Fibroblast of skin of abdomen (primary cell): ENCODE measurements around the gene MAVS. TPM values are rescaled to one million over a fixed set of nuclear protein-coding genes. Genes with fewer than 3 reads are reported as not detected.

Experiments
- DNase-seq: peaks from one replicate; pipeline ENCODE4 v3.0.0-alpha.2; 2013
- polyA plus RNA-seq, 2 experiments: library from polyadenylated mRNA; unstranded; fragments of 120-200 nt; gene quantifications; one replicate each; pipeline ENCODE4 v1.2.1, GENCODE V29; 2013; ENCODE audit not compliant: insufficient read length in 2 of 2

MAVS gene
- 21.3 TPM for polyA plus RNA-seq (2013, experiment 1 of 2; ENCODE audit: insufficient read length)
- 20.6 TPM for polyA plus RNA-seq (2013, experiment 2 of 2; ENCODE audit: insufficient read length)

DNA sequence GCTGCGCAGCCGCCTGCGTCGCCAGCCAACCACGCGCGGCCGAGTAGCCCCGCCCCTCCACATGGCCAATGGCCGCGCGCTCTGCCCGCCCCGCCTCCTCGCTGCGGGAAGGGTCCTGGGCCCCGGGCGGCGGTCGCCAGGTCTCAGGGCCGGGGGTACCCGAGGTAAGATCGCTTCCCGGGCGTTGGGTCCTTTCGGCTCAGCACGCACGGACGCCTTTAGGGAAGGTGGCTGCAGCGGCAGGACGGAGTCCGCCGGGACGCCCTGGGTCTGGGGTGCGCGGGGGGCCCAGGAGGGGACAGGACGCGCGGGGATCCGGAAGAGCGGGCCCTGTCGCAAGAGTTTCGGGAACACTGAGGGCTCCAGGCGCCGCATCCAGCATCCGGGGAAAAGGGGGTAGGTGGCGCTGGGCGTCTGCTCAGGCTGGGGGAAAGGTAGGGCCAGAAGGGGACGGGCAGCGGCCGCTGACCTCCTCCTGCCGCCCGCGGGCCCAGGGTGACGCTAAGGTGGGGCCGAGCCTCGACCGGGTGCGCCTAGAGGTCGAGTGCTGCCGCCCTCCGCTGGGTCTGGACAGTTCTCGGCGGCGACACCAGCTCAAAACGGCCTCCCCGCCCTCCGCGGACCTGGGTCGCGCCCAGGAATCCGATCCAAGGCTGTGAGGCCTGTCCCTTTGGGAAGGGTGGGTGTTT is at the start of gene MAVS:
Gene MAVS, plus strand, starts transcription at position 95 of the 689 bp plus-strand sequence. CDS start 7,791 bp downstream, outside the sequence.
- peak; percentile 71 for DNase-seq

- DNase-seq, result no peak
These were observed 49.4 kb upstream of the MAVS start for GRCh38 chr20:3797226-3797545.

GRCh38 chr20:3797592-3798372 is 48.9 kb upstream of the MAVS start:
- no peak for DNase-seq

DNA sequence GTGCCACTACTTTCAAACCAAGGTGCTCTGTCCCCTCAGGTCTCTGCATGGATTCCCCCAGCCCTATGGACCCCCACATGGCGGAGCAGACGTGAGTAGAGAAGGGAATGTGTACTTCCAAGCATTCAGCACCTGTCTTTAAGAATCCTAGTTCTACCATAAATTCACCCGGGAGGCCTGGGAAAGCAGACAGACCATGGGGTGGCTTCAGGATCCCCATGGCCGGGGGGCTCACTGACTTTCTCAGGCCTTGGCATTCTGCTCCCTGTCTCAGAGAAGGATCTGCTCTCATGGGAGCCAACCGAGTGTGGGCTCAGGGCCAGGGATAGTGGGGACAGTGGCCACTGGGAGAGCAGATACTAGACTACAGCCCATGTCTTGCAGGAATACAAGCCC is 48.3 kb upstream of the MAVS start:
- no peak for DNase-seq

GRCh38 chr20:3798908-3799248 is 47.8 kb upstream of the MAVS start:
- DNase-seq, result no peak

DNA sequence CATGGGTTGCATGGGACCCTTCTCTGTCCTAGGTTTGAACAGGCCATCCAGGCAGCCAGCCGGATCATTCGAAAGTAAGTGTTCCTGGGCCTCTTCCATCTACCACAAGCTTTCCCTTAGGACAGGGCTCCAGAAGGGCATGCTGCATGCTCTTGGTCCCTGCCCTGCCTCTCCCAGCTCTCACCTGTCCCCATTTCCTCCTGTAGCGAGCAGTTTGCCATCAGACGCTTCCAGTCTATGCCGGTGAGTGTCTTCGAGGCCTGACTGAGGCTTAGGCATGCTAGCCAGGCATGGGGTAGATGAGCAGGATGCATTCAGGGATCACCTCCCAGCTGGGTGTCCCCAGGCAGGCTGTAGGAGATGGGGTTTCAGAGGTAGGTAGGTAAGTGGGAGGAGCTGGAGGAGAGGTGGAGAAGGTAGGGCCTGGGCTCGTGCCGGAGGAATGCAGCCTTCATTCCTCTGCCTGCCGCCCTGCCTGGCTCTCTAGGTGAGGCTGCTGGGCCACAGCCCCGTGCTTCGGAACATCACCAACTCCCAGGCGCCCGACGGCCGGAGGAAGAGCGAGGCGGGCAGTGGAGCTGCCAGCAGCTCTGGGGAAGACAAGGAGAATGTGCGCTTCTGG is 46.3 kb upstream of the MAVS start:
- DNase-seq, result no peak

DNA sequence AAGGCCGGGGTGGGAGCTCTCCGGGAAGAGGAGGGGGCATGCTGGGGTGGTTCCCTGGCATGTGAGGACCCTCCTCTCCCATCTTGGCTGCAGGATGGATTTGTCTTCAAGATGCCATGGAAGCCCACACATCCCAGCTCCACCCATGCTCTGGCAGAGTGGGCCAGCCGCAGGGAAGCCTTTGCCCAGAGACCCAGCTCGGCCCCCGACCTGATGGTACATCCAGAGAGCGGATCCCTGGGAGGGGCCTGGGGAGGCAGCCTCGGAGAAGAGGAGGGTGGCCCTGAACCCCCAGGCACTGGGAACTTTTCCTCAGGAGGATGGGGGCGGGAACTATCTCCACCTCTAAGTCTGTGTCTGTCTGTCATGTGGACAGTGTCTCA is 45.8 kb upstream of the MAVS start:
- no peak for DNase-seq

DNA sequence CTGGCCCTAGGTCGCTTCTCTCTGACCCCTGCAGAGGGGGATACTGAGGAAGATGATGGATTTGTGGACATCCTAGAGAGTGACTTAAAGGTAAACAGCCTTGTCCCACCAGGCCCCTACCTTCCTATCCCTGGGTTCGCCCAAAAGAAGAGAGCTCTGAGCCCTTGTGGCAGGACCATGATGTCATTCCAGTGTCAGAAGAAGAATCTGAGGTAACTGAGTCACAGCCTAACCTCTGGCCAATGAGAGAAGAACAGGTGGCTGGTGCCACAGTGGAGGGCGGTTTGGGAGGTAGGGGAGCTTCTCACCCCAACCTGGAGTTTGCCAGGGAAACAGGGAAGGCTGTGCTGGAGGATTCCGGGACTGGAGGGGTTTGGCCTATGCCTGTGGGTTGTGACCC is 45.3 kb upstream of the MAVS start:
- no peak for DNase-seq

DNA sequence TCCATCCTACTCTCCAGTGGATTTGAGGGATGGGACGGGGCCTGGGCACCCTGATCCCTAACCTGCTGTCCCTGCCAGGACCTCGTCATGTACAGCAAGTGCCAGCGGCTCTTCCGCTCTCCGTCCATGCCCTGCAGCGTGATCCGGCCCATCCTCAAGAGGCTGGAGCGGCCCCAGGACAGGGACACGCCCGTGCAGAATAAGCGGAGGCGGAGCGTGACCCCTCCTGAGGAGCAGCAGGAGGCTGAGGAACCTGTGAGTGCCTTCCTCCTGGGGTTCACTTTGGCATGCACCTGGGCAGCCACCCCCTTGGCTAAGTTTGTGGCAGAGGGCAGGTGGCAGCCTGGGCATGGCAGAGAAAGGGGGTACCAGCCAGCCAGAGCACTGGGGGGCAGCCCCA is 44.8 kb upstream of the MAVS start:
- no peak for DNase-seq

GRCh38 chr20:3802524-3803239 is 44.0 kb upstream of the MAVS start:
- no peak for DNase-seq

- no peak for DNase-seq
These were observed 43.3 kb upstream of the MAVS start for GRCh38 chr20:3803289-3803688.

- no peak for DNase-seq
These were observed 42.8 kb upstream of the MAVS start for GRCh38 chr20:3803854-3804253.

DNA sequence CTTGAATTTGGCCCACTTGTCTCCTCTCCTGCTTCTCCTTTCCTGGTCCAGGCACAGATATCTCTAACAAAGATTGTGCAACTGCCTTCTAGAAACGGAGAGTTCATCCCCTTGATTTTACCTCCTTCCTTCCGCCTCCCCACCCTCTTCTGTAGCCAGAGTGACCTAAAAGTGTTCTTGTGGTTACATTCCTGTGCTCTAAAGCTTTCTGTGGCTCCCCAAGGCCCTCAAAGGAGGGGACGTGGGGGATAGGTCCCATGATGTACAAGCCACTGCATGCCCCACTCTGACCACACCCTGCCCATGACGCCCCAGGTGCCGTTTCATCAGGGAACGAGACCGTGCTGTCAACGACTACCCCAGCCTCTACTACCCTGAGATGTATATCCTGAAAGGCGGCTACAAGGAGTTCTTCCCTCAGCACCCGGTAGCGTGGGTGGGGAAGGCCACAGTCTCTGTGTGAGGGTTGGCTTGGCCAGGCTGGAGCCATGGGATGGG is 42.3 kb upstream of the MAVS start:
- no peak for DNase-seq

- no peak for DNase-seq
These were observed 41.9 kb upstream of the MAVS start for GRCh38 chr20:3804781-3805180.

- DNase-seq, result no peak
These were observed 38.1 kb upstream of the MAVS start for GRCh38 chr20:3808544-3808943.

DNA sequence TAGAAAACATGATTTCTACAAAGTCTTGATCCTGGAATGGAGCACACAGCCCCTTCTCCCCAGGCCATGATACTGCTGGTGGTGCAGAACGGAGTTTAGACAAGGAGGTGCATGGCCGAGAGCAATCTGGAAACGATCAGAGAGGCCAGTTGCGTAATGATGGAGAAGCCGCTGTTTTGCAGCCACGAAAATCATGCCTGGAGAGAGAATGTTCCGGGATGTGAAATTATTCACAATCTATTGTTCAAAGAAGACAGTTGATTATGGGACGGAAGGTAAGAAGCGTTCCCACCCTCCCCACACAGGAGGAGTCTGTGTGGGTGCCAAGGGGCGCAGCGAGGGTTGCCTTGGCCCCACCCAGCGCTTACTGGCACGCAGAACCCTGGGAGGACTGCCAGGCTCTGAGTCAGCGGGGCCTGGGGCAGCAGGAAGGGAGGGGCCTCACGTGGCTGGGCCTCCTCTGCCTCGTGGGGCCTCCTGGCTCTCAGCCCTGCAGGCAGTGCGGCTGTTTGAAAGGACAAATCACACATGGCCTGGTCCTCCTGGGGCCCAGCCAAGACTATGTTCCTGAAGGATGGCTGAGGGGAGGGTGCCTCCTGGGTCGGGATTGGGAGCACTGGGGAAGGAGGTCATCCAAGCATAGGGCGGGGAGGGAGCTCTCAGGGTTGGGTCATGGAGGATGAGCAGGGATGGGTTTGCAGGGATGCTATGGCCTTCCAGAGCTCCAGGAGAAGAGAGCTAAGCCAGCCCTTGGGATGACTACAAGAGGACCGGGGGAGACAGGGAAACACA is 35.0 kb upstream of the MAVS start:
- DNase-seq, result peak; percentile 99

DNA sequence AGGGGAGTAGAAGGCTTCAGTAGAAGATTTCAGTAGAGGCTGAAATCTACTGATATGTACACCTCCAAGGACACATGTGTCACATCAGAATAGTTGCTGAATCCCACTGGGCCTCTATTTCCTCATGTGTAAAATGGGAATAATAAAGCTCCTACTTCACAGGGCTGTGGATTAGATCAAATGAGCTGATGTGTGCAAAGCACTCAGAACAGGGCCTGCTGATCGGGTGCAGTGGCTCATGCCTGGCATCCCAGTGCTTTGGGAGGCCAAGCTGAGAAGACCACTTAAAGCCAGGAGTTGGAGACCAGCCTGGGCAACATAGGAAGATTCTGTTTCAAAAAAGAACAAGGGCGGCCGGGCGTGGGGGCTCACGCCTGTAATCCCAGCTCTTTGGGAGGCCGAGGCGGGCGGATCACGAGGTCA is 34.4 kb upstream of the MAVS start:
- no peak for DNase-seq

DNA sequence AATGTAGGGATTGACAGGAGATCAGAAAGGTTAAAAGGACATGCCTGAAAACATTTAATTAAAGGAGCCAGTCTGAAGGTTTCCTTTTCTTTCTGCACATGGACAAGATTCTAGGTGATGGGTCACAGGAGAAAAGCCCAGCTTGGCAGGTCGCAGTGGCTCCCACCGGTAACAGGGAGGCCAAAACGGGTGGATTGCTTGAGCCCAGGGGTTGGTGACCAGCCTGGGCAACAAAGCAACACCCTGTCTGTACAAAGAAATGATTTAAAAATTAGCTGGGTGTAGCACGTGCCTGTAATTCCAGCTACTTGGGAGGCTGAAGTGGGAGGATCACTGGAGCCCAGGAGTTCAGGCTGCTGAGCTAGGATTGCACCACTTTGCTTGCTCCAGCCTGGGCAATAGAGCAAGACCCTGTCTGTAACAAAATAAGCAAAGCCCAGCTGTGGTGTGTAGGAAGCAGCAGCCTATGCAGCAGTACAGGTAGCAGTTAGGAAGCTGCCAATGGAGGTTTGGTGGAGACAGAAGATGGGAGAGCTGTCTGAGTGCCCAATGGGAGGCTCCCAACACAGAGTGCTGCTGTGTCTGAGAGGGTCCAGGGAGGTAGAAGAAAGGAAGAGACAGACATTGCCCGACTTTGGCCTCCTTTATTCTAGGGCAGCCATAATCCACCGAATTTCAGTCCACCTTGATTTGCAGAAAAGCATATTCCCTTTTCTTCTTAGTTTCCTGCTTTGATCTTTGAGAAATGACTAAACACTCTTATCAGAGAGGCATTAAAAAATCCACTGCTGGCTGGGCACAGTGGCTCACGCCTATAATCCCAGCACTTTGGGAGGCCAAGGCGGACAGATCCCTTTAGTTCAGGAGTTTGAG is 33.4 kb upstream of the MAVS start:
- DNase-seq, result no peak

DNA sequence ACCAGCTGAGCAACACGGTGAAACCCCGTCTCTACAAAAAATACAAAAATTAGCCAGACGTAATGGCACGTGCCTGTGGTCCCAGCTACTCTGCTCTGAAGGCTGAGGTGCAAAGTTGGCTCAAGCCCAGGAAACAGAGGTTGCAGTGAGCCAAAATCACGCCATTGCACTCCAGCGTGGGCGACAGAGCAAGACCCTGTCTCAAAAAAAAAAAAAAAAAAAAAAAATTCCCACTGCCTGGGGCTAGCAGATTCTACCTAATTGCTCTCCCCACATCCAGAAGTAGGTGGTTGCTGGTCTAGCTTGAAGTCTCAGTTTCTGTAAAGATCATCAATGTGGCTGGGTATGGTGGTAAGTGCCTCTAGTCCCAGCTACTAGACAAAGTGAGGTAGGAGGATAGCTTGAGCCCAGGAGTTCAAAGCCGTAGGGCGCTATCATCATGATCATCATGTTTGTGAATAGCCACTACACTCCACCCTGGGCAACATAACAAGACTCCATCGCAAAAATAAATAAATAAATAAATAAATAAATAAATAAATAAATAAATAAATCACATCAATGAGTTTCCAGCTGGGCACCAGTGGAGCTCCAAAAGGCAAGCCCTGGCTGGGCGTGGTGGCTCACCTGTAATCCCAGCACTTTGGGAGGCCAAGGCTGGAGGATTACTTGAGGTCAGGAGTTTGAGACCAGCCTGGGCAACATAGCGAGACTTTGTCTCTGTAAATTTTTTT is 32.6 kb upstream of the MAVS start:
- no peak for DNase-seq

DNA sequence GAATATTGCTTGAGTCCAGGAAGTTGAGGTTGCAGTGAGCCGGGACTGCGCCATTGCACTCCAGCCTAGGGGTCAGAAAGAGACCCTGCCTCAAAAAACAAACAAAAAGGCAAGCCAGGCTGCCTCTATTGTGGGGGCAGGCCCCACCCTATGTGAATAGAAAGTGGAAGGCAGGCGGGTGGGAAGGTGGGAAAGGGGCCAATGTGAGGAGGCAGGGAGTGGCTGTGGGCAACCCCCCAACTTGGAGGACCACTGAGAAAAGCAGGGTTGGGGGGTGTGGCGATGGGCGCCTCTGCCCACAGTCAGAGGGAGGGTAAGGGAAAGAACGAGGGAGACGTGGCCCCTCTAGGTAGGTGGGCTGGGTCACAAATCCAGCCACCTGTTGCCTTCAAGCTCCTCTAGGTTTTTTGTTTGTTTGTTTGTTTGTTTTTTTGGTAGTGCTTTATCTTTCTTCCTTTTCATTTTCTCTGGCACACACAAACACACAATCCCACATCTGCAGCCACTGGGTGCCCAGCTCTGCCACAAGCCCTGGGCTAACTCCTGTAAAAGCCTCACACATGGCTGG is 31.6 kb upstream of the MAVS start:
- no peak for DNase-seq
